H1 (cell line): Measurements from ENCODE around the gene ID1. TPM values are rescaled to one million over a fixed set of nuclear protein-coding genes. Genes with fewer than 3 reads are reported as not detected.
A peak's percentile ranks its signal among the peaks of the same experiment; 100 is the strongest.

Experiments used
- CTCF ChIA-PET: fragments of 300-600 bp; sonication (Branson Sonifier 250); formaldehyde crosslinking; loops from one replicate; lab custom pipeline; 2021; ENCODE audit not compliant: partially characterized antibody; lab: Charles Lee
- POLR2A ChIA-PET: fragments of 300-600 bp; sonication (Branson Sonifier 250); formaldehyde crosslinking; loops from one replicate; lab custom pipeline; 2021; ENCODE audit warnings: inconsistent platforms; ENCODE audit not compliant: partially characterized antibody; lab: Charles Lee
- DNase-seq, 2 experiments: peaks; one replicate each; pipeline versions ENCODE4 v3.0.0 to v3.0.0-alpha.2; 2010 to 2022; ENCODE audit warnings: low spot score in 2 of 2, low read depth in 1 of 2, mixed read lengths in 1 of 2
- FAIRE-seq: peaks from 2 replicates; lab custom pipeline; 2011; peaks lifted over from hg19 to GRCh38; lab: Jason Lieb, UNC
- H2AFZ ChIP-seq: 2 replicates; pipeline ENCODE4 v1.8.1; 2012; ENCODE audit warnings: low read length, inconsistent platforms
- H2AK5ac ChIP-seq: 2 replicates; pipeline ENCODE4 v1.6.1; 2013; ENCODE audit warnings: low read depth, low read length
- H2BK120ac ChIP-seq: replicated peaks from 2 replicates; pipeline ENCODE3; 2013; ENCODE audit warnings: low read depth, low read length, inconsistent platforms
- H2BK12ac ChIP-seq: 2 replicates; pipeline ENCODE4 v1.6.1; 2013; ENCODE audit warnings: low read depth, low read length
- H2BK15ac ChIP-seq: 2 replicates; pipeline ENCODE4 v1.6.1; 2013; ENCODE audit warnings: low read length
- H2BK20ac ChIP-seq: 2 replicates; pipeline ENCODE4 v1.6.1; 2013; ENCODE audit warnings: low read length
- H2BK5ac ChIP-seq: 2 replicates; pipeline ENCODE4 v1.6.1; 2013; ENCODE audit warnings: low read depth, low read length
- H3K14ac ChIP-seq: 2 replicates; pipeline ENCODE4 v1.6.1; 2013; ENCODE audit warnings: inconsistent platforms; ENCODE audit not compliant: insufficient read length
- H3K18ac ChIP-seq: 2 replicates; pipeline ENCODE4 v1.6.1; 2013; ENCODE audit warnings: low read length; ENCODE audit errors: extremely low read depth
- H3K23ac ChIP-seq: 2 replicates; pipeline ENCODE4 v1.6.1; 2013; ENCODE audit warnings: inconsistent platforms; ENCODE audit not compliant: insufficient read length
- H3K23me2 ChIP-seq: 2 replicates; pipeline ENCODE4 v1.6.1; 2013; ENCODE audit warnings: low read depth, low read length
- H3K27ac ChIP-seq: 2 replicates; pipeline ENCODE4 v1.6.1; 2011; ENCODE audit warnings: low read depth, low read length, inconsistent platforms
- H3K27me3 ChIP-seq, 4 experiments: replicated peaks in 1 of 4; 1 replicate in 1 of 4; 2 replicates in 3 of 4; pipeline versions ENCODE4 v1.6.1 to v1.8.1; 2011 to 2013; ENCODE audit warnings: low read length in 3 of 4, mild to moderate bottlenecking in 3 of 4, inconsistent platforms in 2 of 4, mixed read lengths in 2 of 4, moderate library complexity in 1 of 4; ENCODE audit not compliant: control insufficient read depth in 3 of 4, insufficient read depth in 3 of 4; ENCODE audit errors: extremely low read depth in 1 of 4
- H3K36me3 ChIP-seq, 4 experiments: 2 replicates each; pipeline versions ENCODE4 v1.6.1 to v1.8.1; 2011 to 2013; ENCODE audit warnings: mild to moderate bottlenecking in 4 of 4, low read length in 3 of 4, moderate library complexity in 2 of 4, control low read depth in 1 of 4, inconsistent platforms in 1 of 4; ENCODE audit not compliant: insufficient read depth in 4 of 4, control insufficient read depth in 2 of 4
- H3K4ac ChIP-seq: replicated peaks from 2 replicates; pipeline ENCODE3; 2013; ENCODE audit warnings: low read length, low read depth, mixed read lengths, inconsistent platforms; ENCODE audit not compliant: insufficient read length
- H3K4me1 ChIP-seq, 4 experiments: replicated peaks in 1 of 4; 1 replicate in 1 of 4; 2 replicates in 3 of 4; pipeline versions ENCODE4 v1.6.1 to v1.8.1; 2011 to 2013; ENCODE audit warnings: low read length in 3 of 4, inconsistent platforms in 2 of 4, mixed read lengths in 1 of 4; ENCODE audit not compliant: insufficient read depth in 4 of 4, control insufficient read depth in 3 of 4
- H3K4me2 ChIP-seq, 2 experiments: 2 replicates each; pipeline versions ENCODE4 v1.6.1 to v1.8.1; 2011 to 2013; ENCODE audit warnings: low read depth in 2 of 2, low read length in 2 of 2, control low read depth in 1 of 2, inconsistent platforms in 1 of 2, mild to moderate bottlenecking in 1 of 2; ENCODE audit not compliant: insufficient read depth in 1 of 2
- H3K4me3 ChIP-seq, 4 experiments: fragments of 200-600, 300-600 bp in 1 of 4; sonication (generic), shearing (Covaris generic), sonication (Bioruptor Twin) in 1 of 4; 2 replicates each; pipeline versions ENCODE4 v1.5.1 to v1.8.1; 2011 to 2016; ENCODE audit warnings: low read length in 4 of 4, low read depth in 3 of 4, control low read depth in 2 of 4, inconsistent platforms in 2 of 4, mild to moderate bottlenecking in 2 of 4, mixed read lengths in 1 of 4, moderate library complexity in 1 of 4; ENCODE audit not compliant: insufficient read depth in 2 of 4; ENCODE audit errors: extremely low read depth in 1 of 4
- H3K56ac ChIP-seq: replicated peaks from 2 replicates; pipeline ENCODE3; 2013; ENCODE audit warnings: low read depth, mild to moderate bottlenecking, mixed read lengths, low read length, inconsistent platforms; ENCODE audit not compliant: insufficient read length
- H3K79me1 ChIP-seq: 2 replicates; pipeline ENCODE4 v1.6.1; 2013; ENCODE audit warnings: low read depth, low read length, control low read depth
- H3K79me2 ChIP-seq, 2 experiments: 2 replicates each; pipeline versions ENCODE4 v1.6.1 to v1.8.1; 2012 to 2013; ENCODE audit warnings: low read length in 2 of 2, mild to moderate bottlenecking in 2 of 2, inconsistent platforms in 1 of 2; ENCODE audit not compliant: insufficient read depth in 2 of 2, control insufficient read depth in 1 of 2
- H3K9ac ChIP-seq, 4 experiments: replicated peaks in 1 of 4; 1 replicate in 1 of 4; 2 replicates in 3 of 4; pipeline versions ENCODE4 v1.6.1 to v1.8.1; 2011 to 2013; ENCODE audit warnings: low read depth in 3 of 4, low read length in 3 of 4, control low read depth in 2 of 4, mild to moderate bottlenecking in 2 of 4, moderate library complexity in 2 of 4, inconsistent platforms in 1 of 4; ENCODE audit errors: extremely low read depth in 1 of 4
- H3K9me3 ChIP-seq, 2 experiments: 2 replicates each; pipeline versions ENCODE4 v1.6.1 to v1.8.1; 2012 to 2013; ENCODE audit warnings: mild to moderate bottlenecking in 2 of 2, moderate library complexity in 2 of 2, control low read depth in 1 of 2, inconsistent platforms in 1 of 2, low read depth in 1 of 2, low read length in 1 of 2, mixed read lengths in 1 of 2; ENCODE audit not compliant: insufficient read depth in 2 of 2
- H4K20me1 ChIP-seq, 2 experiments: replicated peaks in 1 of 2; 2 replicates each; pipeline versions ENCODE3 to v1.8.1; 2011 to 2013; ENCODE audit warnings: inconsistent platforms in 2 of 2, low read length in 2 of 2, mild to moderate bottlenecking in 1 of 2; ENCODE audit not compliant: insufficient read depth in 2 of 2, control insufficient read depth in 1 of 2
- H4K5ac ChIP-seq: 2 replicates; pipeline ENCODE4 v1.6.1; 2013; ENCODE audit warnings: low read length, low read depth, mixed read lengths, inconsistent platforms; ENCODE audit not compliant: insufficient read length
- H4K8ac ChIP-seq: 2 replicates; pipeline ENCODE4 v1.8.0; 2013; ENCODE audit warnings: mild to moderate bottlenecking, moderate library complexity, low read length, inconsistent platforms; ENCODE audit not compliant: insufficient read depth; ENCODE audit errors: extremely low read depth
- H4K91ac ChIP-seq: replicated peaks from 2 replicates; pipeline ENCODE3; 2013; ENCODE audit warnings: low read length, mixed read lengths, inconsistent platforms; ENCODE audit not compliant: insufficient read length
- ASH2L ChIP-seq: fragments of 200-600, 300-600 bp; sonication (generic); IDR thresholded peaks from one replicate; pipeline ENCODE4 v1.7.1; 2017; ENCODE audit warnings: low read length
- CEBPB ChIP-seq: IDR thresholded peaks from 2 replicates; pipeline ENCODE4 v1.6.1; 2012; ENCODE audit warnings: low read depth, low read length
- CHD2 ChIP-seq: IDR thresholded peaks from 2 replicates; pipeline ENCODE4 v1.6.1; 2012; ENCODE audit warnings: low read length, improper control_type of control experiment
- JUN ChIP-seq: IDR thresholded peaks from 2 replicates; pipeline ENCODE4 v1.6.1; 2011; ENCODE audit warnings: low read depth, mild to moderate bottlenecking, improper control_type of control experiment, low read length
- RFX5 ChIP-seq: IDR thresholded peaks from 2 replicates; pipeline ENCODE4 v1.6.1; 2011; ENCODE audit warnings: low read depth, low read length, improper control_type of control experiment, borderline replicate concordance
- SAP30 ChIP-seq: fragments of 300-600 bp; sonication (generic); IDR thresholded peaks from 2 replicates; pipeline ENCODE4 v1.7.1; 2012; ENCODE audit warnings: low read length, moderate library complexity, mild to moderate bottlenecking, inconsistent platforms; ENCODE audit not compliant: insufficient read depth, insufficient replicate concordance
- SIN3A ChIP-seq, 2 experiments: IDR thresholded peaks in 1 of 2; conservative IDR thresholded peaks in 1 of 2; 2 replicates each; pipeline ENCODE4 v1.6.1; 2011 to 2012; ENCODE audit warnings: low read length in 2 of 2, improper control_type of control experiment in 1 of 2, low read depth in 1 of 2, mild to moderate bottlenecking in 1 of 2
- TAF1 ChIP-seq: IDR thresholded peaks from 2 replicates; pipeline ENCODE4 v1.6.1; 2011; ENCODE audit warnings: mild to moderate bottlenecking, low read depth, low read length
- TBP ChIP-seq: IDR thresholded peaks from 2 replicates; pipeline ENCODE4 v1.6.1; 2011; ENCODE audit warnings: low read depth, low read length, improper control_type of control experiment
- TCF12 ChIP-seq: IDR thresholded peaks from 2 replicates; pipeline ENCODE4 v1.6.1; 2011; ENCODE audit warnings: low read depth, mild to moderate bottlenecking, low read length
- TEAD4 ChIP-seq: IDR thresholded peaks from 2 replicates; pipeline ENCODE4 v1.6.1; 2012; ENCODE audit warnings: low read depth, low read length, inconsistent platforms, mixed read lengths
- YY1 ChIP-seq: IDR thresholded peaks from 2 replicates; pipeline ENCODE4 v1.6.1; 2011; ENCODE audit warnings: low read depth, mild to moderate bottlenecking, low read length
- WGBS, 2 experiments: shearing (Covaris generic) in 1 of 2; methylation state at CpG; one replicate each; pipeline versions ENCODE4 v1.1.6 to v1.1.7; 2013 to 2015; ENCODE audit warnings: low lambda C conversion rate in 2 of 2, mixed read lengths in 2 of 2, inconsistent platforms in 1 of 2, low coverage in 1 of 2, missing lambda C conversion rate in 1 of 2; ENCODE audit not compliant: insufficient replicate concordance in 2 of 2, insufficient coverage in 1 of 2, insufficient read length in 1 of 2; ENCODE audit errors: extremely low coverage in 1 of 2, missing lambda C conversion rate in 1 of 2; 5-methylcytosine and 5-hydroxymethylcytosine counted together
- polyA plus RNA-seq, 7 experiments: library from polyadenylated mRNA; depleted of rRNA in 3 of 7; stranded (reverse) in 5 of 7; unstranded in 2 of 7; fragments of >200 nt in 5 of 7; fragments of 200-250 nt in 2 of 7; gene quantifications; 1 replicate in 5 of 7; 2 replicates in 1 of 7; 4 replicates in 1 of 7; pipeline versions ENCODE4 v1.2.1 to v1.2.3, GENCODE V29; 2011 to 2013; ENCODE audit warnings: missing spikeins in 2 of 7, mixed read lengths in 2 of 7
- total RNA-seq: library from RNA; stranded (reverse); fragmentation: NEBNext Ultra II Directional; extraction: Animal tissue kit (Norgen Biotek cat#: 25700); gene quantifications from 2 replicates; pipeline ENCODE4 v1.2.1, GENCODE V29; 2021

Gene ID1
- total and polyA plus RNA-seq, 2 of the 8 experiments (the other 6 are each of a cell fraction or from before 2014, with no cell fraction given), result 120 to 357 TPM

- peak overlapping the region; percentile 98 for H2BK120ac ChIP-seq
- no peak overlapping the region for H2AFZ ChIP-seq
- DNase-seq (peak in 1 of 2 experiments; percentile 82), FAIRE-seq (no peak)
- no peaks in the 10 kb centered on the region for H3K23me2 ChIP-seq
- CTCF ChIA-PET, result interaction anchor here (0.7 to 32.8 kb wide), 4 partner anchors 10 to 39 kb away, joined by 3 to 1559 read pairs (median 50); partner anchors contain the start of gene ID1
- no peaks in the 10 kb centered on the region for H3K27me3 ChIP-seq
- no peaks in the 10 kb centered on the region for H3K79me1 ChIP-seq
- H3K4me1 ChIP-seq, result peaks cover 23 to 33% (median 25%) of the 10 kb centered on the region in 4 experiments
- H3K4me3 ChIP-seq, result peak overlapping the region in 1 of 4 experiments; percentile 8; a peak in 1 of 8 replicates
- H3K23ac ChIP-seq, result no peak overlapping the region
- no peaks in the 10 kb centered on the region for H3K79me2 ChIP-seq
- H3K9me3 ChIP-seq, result no peaks in the 10 kb centered on the region
- peak overlapping the region; percentile 100 for H2BK12ac ChIP-seq
- H2BK15ac ChIP-seq, result peak overlapping the region; percentile 100
- peak overlapping the region; percentile 100 for H2AK5ac ChIP-seq
- H3K36me3 ChIP-seq, result no peaks in the 10 kb centered on the region
- peak overlapping the region; percentile 96 for H3K18ac ChIP-seq
- peak overlapping the region; percentile 100 for H2BK20ac ChIP-seq
- H3K27ac ChIP-seq, result no peak overlapping the region; the same call in 1 of the 2 replicates
- no peak overlapping the region for H3K14ac ChIP-seq
- peak overlapping the region; percentile 20 to 32 for H3K4me2 ChIP-seq
- H4K91ac ChIP-seq, result peak overlapping the region; percentile 70
- POLR2A ChIA-PET, result interaction anchor here (3.1 to 26.1 kb wide), 4 partner anchors 10 to 26 kb away, joined by 27 to 1033 read pairs (median 66); partner anchors contain the start of gene ID1
- peak overlapping the region; percentile 96 for H3K4ac ChIP-seq
- no peak overlapping the region; the same call in 1 of the 2 replicates for H4K8ac ChIP-seq
- H4K20me1 ChIP-seq, result no peaks in the 10 kb centered on the region
- peak overlapping the region; percentile 100 for H2BK5ac ChIP-seq
- peak overlapping the region; percentile 40 for H4K5ac ChIP-seq
- H3K56ac ChIP-seq, result peak overlapping the region; percentile 50
- peak overlapping the region in 2 of 4 experiments; percentile 9 to 21; a peak in 3 of 7 replicates for H3K9ac ChIP-seq
- WGBS, 2 experiments, result 64% methylated on average over 11 of the region's 11 CpGs; no CpG with 5 or more reads in 1 of the 2 experiments
- TF ChIP-seq ASH2L, result no peak
- 0 out of 2 replicates have a peak, but pooled peaks have one; percentile 0 for TF ChIP-seq CHD2
- TF ChIP-seq TEAD4, result no peak
- no peak for TF ChIP-seq CEBPB
- TF ChIP-seq SAP30, result no peak
- peak; percentile 79; the same call in 1 of the 2 replicates for TF ChIP-seq YY1
- no peak for TF ChIP-seq RFX5
- TF ChIP-seq TCF12, result no peak
- TF ChIP-seq JUN, result no peak
- peak; percentile 27; the same call in 1 of the 2 replicates for TF ChIP-seq TAF1
- peak; percentile 39; the same call in 1 of the 2 replicates for TF ChIP-seq TBP
- no peak for TF ChIP-seq SIN3A (conservative IDR thresholded peaks at IDR 0.05 in 1 of 2, IDR thresholded peaks at IDR 0.05 in 1 of 2; ENCODE audit: low read depth in 1 of 2, low read length in 2 of 2)
These were observed 10.3 kb upstream of the ID1 start for GRCh38 chr20:31594558-31595379.
